Thyroid gland (tissue), 4 donors: ENCODE measurements around the gene B4GALNT3.

Experiments used
- POLR2A ChIP-seq, 2 donors: fragments of 450-650 bp; IDR thresholded peaks; one replicate each; pipeline ENCODE4 v1.6.1; 2017; ENCODE audit warnings: antibody characterized with exemption in 2 of 2, mild to moderate bottlenecking in 2 of 2, moderate library complexity in 1 of 2
- TF ChIP-seq, protein P1 (sequence below), 6 experiments: fragments of 200-600 bp in 3 of 6; fragments of 450-650 bp in 3 of 6; sonication (generic) in 3 of 6; IDR thresholded peaks; one replicate each; pipeline ENCODE4 v1.5.1; 2016 to 2019; ENCODE audit warnings: antibody characterized with exemption in 6 of 6, mild to moderate bottlenecking in 2 of 6, inconsistent platforms in 1 of 6, moderate library complexity in 1 of 6

DNA sequence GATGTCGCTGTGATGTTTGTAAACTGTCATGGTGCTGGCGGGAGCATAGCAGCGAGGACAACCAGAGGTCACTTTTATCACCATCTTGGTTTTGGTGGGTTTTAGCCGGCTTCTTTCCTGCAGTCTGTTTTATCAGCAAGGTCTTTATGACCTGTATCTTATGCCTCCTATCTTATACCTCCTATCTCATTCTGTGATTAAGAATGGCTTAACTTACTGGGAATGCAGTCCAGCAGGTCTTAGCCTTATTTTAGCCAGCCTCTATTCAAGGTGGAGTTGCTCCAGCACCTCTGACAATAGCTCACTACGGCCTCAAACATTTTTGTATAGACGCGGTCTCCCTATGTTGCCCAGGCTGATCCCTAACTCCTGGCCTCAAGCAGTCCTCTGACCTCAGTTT, 53.7 kb downstream of the B4GALNT3 start:
- TF ChIP-seq, protein P1, sequence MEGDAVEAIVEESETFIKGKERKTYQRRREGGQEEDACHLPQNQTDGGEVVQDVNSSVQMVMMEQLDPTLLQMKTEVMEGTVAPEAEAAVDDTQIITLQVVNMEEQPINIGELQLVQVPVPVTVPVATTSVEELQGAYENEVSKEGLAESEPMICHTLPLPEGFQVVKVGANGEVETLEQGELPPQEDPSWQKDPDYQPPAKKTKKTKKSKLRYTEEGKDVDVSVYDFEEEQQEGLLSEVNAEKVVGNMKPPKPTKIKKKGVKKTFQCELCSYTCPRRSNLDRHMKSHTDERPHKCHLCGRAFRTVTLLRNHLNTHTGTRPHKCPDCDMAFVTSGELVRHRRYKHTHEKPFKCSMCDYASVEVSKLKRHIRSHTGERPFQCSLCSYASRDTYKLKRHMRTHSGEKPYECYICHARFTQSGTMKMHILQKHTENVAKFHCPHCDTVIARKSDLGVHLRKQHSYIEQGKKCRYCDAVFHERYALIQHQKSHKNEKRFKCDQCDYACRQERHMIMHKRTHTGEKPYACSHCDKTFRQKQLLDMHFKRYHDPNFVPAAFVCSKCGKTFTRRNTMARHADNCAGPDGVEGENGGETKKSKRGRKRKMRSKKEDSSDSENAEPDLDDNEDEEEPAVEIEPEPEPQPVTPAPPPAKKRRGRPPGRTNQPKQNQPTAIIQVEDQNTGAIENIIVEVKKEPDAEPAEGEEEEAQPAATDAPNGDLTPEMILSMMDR (IDR thresholded peaks at IDR 0.05) = no peak
- no peak for TF ChIP-seq POLR2A (IDR thresholded peaks at IDR 0.05)
